HEK293T (cell line): ENCODE measurements around the gene ZNF362.

Experiments used
- ARNT ChIP-seq: fragments of 450-650 bp; IDR thresholded peaks from 2 replicates; pipeline ENCODE4 v1.6.1; 2017; ENCODE audit warnings: mild to moderate bottlenecking
- BHLHE40 ChIP-seq: fragments of 450-650 bp; IDR thresholded peaks from 2 replicates; pipeline ENCODE4 v1.6.1; 2016; ENCODE audit warnings: mild to moderate bottlenecking, moderate library complexity, borderline replicate concordance
- CTBP1 ChIP-seq: fragments of 450-650 bp; IDR thresholded peaks from 2 replicates; pipeline ENCODE4 v1.6.1; 2016; ENCODE audit warnings: borderline replicate concordance
- FOXA1 ChIP-seq: fragments of 450-650 bp; IDR thresholded peaks from 2 replicates; pipeline ENCODE4 v1.6.1; 2016; ENCODE audit warnings: mild to moderate bottlenecking
- FOXK2 ChIP-seq: fragments of 450-650 bp; IDR thresholded peaks from 2 replicates; pipeline ENCODE4 v1.6.1; 2016; ENCODE audit warnings: mild to moderate bottlenecking
- FOXM1 ChIP-seq: fragments of 450-650 bp; IDR thresholded peaks from 2 replicates; pipeline ENCODE4 v1.6.1; 2017; ENCODE audit warnings: mild to moderate bottlenecking, borderline replicate concordance
- NFRKB ChIP-seq: fragments of 450-650 bp; IDR thresholded peaks from 2 replicates; pipeline ENCODE4 v1.6.1; 2016; ENCODE audit warnings: mild to moderate bottlenecking, moderate library complexity
- SP1 ChIP-seq: fragments of 450-650 bp; IDR thresholded peaks from 2 replicates; pipeline ENCODE4 v1.6.1; 2017
- SUZ12 ChIP-seq: fragments of 450-650 bp; IDR thresholded peaks from 2 replicates; pipeline ENCODE4 v1.6.1; 2016; ENCODE audit warnings: mild to moderate bottlenecking
- TARDBP ChIP-seq: fragments of 450-650 bp; IDR thresholded peaks from 2 replicates; pipeline ENCODE4 v1.6.1; 2016
- ZNF384 ChIP-seq: fragments of 450-650 bp; IDR thresholded peaks from 2 replicates; pipeline ENCODE4 v1.6.1; 2016
- TF ChIP-seq, protein P1 (sequence below): fragments of 450-650 bp; IDR thresholded peaks from 2 replicates; pipeline ENCODE4 v1.6.1; 2016

DNA sequence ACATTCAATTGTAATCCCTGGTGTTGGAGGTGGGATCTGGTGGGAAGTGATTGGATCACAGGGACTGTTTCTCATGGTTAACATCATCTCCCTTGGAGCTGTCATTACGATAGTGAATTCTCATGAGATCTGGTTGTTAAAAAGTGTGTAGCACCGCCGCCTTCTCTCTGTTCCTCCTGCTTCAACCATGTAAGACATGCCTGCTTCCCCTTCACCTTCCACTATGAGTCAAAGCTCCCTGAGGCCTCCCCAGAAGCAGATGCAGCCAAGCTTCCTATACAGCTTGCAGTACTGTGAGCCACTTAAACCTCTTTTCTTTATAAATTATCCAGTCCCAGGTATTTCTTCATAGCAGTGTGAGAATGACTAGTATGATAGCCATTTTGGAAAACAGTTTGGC, 44.3 kb upstream of the ZNF362 start:
- no peak for TF ChIP-seq BHLHE40
- TF ChIP-seq, protein P1, sequence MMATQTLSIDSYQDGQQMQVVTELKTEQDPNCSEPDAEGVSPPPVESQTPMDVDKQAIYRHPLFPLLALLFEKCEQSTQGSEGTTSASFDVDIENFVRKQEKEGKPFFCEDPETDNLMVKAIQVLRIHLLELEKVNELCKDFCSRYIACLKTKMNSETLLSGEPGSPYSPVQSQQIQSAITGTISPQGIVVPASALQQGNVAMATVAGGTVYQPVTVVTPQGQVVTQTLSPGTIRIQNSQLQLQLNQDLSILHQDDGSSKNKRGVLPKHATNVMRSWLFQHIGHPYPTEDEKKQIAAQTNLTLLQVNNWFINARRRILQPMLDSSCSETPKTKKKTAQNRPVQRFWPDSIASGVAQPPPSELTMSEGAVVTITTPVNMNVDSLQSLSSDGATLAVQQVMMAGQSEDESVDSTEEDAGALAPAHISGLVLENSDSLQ = no peak
- TF ChIP-seq NFRKB = no peak
- no peak for TF ChIP-seq ZNF384
- TF ChIP-seq ARNT = no peak
- TF ChIP-seq SUZ12 = no peak
- TF ChIP-seq CTBP1 = no peak
- TF ChIP-seq FOXK2 = no peak
- TF ChIP-seq FOXM1 = no peak
- TF ChIP-seq TARDBP = no peak
- no peak for TF ChIP-seq FOXA1
- no peak for TF ChIP-seq SP1
